SK-N-SH treated with all-trans-retinoic acid at 6 μM for 48 hours (cell line): ENCODE results near the gene ZBTB17.

Experiments used
- ATAC-seq: fragments of 200-7000 bp; cut with Tn5 transposase; 3 replicates; pipeline ENCODE4 v1.9.1; 2020; ENCODE audit warnings: mild to moderate bottlenecking, moderate library complexity
- ARNTL ChIP-seq: fragments of 450-650 bp; formaldehyde crosslinking; IDR thresholded peaks from 2 replicates; pipeline ENCODE4 v1.5.0; 2020; ENCODE audit warnings: low read depth, mild to moderate bottlenecking, moderate library complexity, borderline replicate concordance
- CREB5 ChIP-seq: fragments of 250-450 bp; sonication (Bioruptor Pico); IDR thresholded peaks from 2 replicates; pipeline ENCODE4 v1.5.1; 2020; ENCODE audit warnings: low read depth, mild to moderate bottlenecking, moderate library complexity
- CSDC2 ChIP-seq: fragments of 250-450 bp; sonication (Bioruptor Pico); IDR thresholded peaks from 2 replicates; pipeline ENCODE4 v1.5.0; 2020; ENCODE audit warnings: mild to moderate bottlenecking, moderate library complexity
- CSRNP3 ChIP-seq: fragments of 250-450 bp; sonication (Bioruptor Pico); IDR thresholded peaks from 2 replicates; pipeline ENCODE4 v1.5.1; 2021; ENCODE audit warnings: mild to moderate bottlenecking, moderate library complexity
- ESRRG ChIP-seq: fragments of 250-450 bp; sonication (Bioruptor Pico); IDR thresholded peaks from 2 replicates; pipeline ENCODE4 v1.6.1; 2021; ENCODE audit warnings: mild to moderate bottlenecking
- GLIS3 ChIP-seq: fragments of 250-450 bp; sonication (Bioruptor Pico); IDR thresholded peaks from 2 replicates; pipeline ENCODE4 v1.5.0; 2020; ENCODE audit warnings: mild to moderate bottlenecking, moderate library complexity
- ISL1 ChIP-seq: fragments of 250-450 bp; sonication (Bioruptor Pico); IDR thresholded peaks from 2 replicates; pipeline ENCODE4 v2.1.2; 2022; ENCODE audit warnings: mild to moderate bottlenecking, moderate library complexity
- OSR1 ChIP-seq: fragments of 250-450 bp; sonication (Bioruptor Pico); IDR thresholded peaks from 2 replicates; pipeline ENCODE4 v1.8.0; 2022; ENCODE audit warnings: moderate library complexity, mild to moderate bottlenecking, inconsistent platforms
- PPARA ChIP-seq: fragments of 250-450 bp; sonication (Bioruptor Pico); IDR thresholded peaks from 2 replicates; pipeline ENCODE4 v1.5.0; 2020; ENCODE audit warnings: mild to moderate bottlenecking, borderline replicate concordance
- RARB ChIP-seq: fragments of 250-450 bp; sonication (Bioruptor Pico); IDR thresholded peaks from 2 replicates; pipeline ENCODE4 v1.8.0; 2021; ENCODE audit warnings: mild to moderate bottlenecking, moderate library complexity
- SNAI2 ChIP-seq: fragments of 250-450 bp; sonication (Bioruptor Pico); IDR thresholded peaks from 2 replicates; pipeline ENCODE4 v1.5.0; 2020; ENCODE audit warnings: mild to moderate bottlenecking, moderate library complexity
- TCF4 ChIP-seq: fragments of 250-450 bp; sonication (Bioruptor Pico); IDR thresholded peaks from 2 replicates; pipeline ENCODE4 v1.8.0; 2021; ENCODE audit warnings: mild to moderate bottlenecking, moderate library complexity, borderline replicate concordance
- TOX ChIP-seq: fragments of 250-450 bp; sonication (Bioruptor Pico); IDR thresholded peaks from 2 replicates; pipeline ENCODE4 v1.8.0; 2021; ENCODE audit warnings: mild to moderate bottlenecking, moderate library complexity, borderline replicate concordance
- ZC3H10 ChIP-seq: fragments of 250-450 bp; sonication (Bioruptor Pico); IDR thresholded peaks from 2 replicates; pipeline ENCODE4 v1.5.1; 2021; ENCODE audit warnings: mild to moderate bottlenecking, moderate library complexity
- ZFP3 ChIP-seq: fragments of 250-450 bp; sonication (Bioruptor Pico); IDR thresholded peaks from 2 replicates; pipeline ENCODE4 v1.5.0; 2020; ENCODE audit warnings: mild to moderate bottlenecking, moderate library complexity
- ZNF565 ChIP-seq: fragments of 450-650 bp; formaldehyde crosslinking; conservative IDR thresholded peaks from 2 replicates; pipeline ENCODE4 v1.5.0; 2020; ENCODE audit warnings: low read depth, mild to moderate bottlenecking, moderate library complexity
- ZNF70 ChIP-seq: fragments of 450-650 bp; formaldehyde crosslinking; IDR thresholded peaks from 2 replicates; pipeline ENCODE4 v1.5.0; 2020; ENCODE audit warnings: mild to moderate bottlenecking, moderate library complexity
- ZNF8 ChIP-seq: fragments of 450-650 bp; formaldehyde crosslinking; IDR thresholded peaks from 2 replicates; pipeline ENCODE4 v1.5.0; 2020; ENCODE audit warnings: mild to moderate bottlenecking, moderate library complexity
- TF ChIP-seq, protein P1 (sequence below): fragments of 250-450 bp; sonication (Bioruptor Pico); IDR thresholded peaks from 2 replicates; pipeline ENCODE4 v1.8.0; 2020; ENCODE audit warnings: mild to moderate bottlenecking, moderate library complexity, borderline replicate concordance
- TF ChIP-seq, protein P2 (sequence below): fragments of 250-450 bp; sonication (Bioruptor Pico); IDR thresholded peaks from 2 replicates; pipeline ENCODE4 v1.5.0; 2020; ENCODE audit warnings: mild to moderate bottlenecking, moderate library complexity

Gene ZBTB17

GRCh38 chr1:15962176-15962575 is 13.7 kb downstream of the ZBTB17 start:
- ATAC-seq = no peak
- no peak for TF ChIP-seq ZNF565 (CRISPR knock-in tag)
- TF ChIP-seq, protein P1, sequence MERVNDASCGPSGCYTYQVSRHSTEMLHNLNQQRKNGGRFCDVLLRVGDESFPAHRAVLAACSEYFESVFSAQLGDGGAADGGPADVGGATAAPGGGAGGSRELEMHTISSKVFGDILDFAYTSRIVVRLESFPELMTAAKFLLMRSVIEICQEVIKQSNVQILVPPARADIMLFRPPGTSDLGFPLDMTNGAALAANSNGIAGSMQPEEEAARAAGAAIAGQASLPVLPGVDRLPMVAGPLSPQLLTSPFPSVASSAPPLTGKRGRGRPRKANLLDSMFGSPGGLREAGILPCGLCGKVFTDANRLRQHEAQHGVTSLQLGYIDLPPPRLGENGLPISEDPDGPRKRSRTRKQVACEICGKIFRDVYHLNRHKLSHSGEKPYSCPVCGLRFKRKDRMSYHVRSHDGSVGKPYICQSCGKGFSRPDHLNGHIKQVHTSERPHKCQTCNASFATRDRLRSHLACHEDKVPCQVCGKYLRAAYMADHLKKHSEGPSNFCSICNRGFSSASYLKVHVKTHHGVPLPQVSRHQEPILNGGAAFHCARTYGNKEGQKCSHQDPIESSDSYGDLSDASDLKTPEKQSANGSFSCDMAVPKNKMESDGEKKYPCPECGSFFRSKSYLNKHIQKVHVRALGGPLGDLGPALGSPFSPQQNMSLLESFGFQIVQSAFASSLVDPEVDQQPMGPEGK (CRISPR knock-in tag) = no peak
- no peak for TF ChIP-seq TOX (CRISPR knock-in tag)
- no peak for TF ChIP-seq OSR1 (CRISPR knock-in tag)
- no peak for TF ChIP-seq GLIS3 (CRISPR knock-in tag)

- ATAC-seq = no peak
- TF ChIP-seq OSR1 (CRISPR knock-in tag) = no peak
- TF ChIP-seq TOX (CRISPR knock-in tag) = no peak
- no peak for TF ChIP-seq CREB5 (CRISPR knock-in tag)
- no peak for TF ChIP-seq SNAI2 (CRISPR knock-in tag)
- TF ChIP-seq ZNF565 (CRISPR knock-in tag) = no peak
- no peak for TF ChIP-seq PPARA (CRISPR knock-in tag)
- no peak for TF ChIP-seq CSRNP3 (CRISPR knock-in tag)
- TF ChIP-seq ARNTL (CRISPR knock-in tag) = no peak
- TF ChIP-seq GLIS3 (CRISPR knock-in tag) = no peak
- TF ChIP-seq, protein P2, sequence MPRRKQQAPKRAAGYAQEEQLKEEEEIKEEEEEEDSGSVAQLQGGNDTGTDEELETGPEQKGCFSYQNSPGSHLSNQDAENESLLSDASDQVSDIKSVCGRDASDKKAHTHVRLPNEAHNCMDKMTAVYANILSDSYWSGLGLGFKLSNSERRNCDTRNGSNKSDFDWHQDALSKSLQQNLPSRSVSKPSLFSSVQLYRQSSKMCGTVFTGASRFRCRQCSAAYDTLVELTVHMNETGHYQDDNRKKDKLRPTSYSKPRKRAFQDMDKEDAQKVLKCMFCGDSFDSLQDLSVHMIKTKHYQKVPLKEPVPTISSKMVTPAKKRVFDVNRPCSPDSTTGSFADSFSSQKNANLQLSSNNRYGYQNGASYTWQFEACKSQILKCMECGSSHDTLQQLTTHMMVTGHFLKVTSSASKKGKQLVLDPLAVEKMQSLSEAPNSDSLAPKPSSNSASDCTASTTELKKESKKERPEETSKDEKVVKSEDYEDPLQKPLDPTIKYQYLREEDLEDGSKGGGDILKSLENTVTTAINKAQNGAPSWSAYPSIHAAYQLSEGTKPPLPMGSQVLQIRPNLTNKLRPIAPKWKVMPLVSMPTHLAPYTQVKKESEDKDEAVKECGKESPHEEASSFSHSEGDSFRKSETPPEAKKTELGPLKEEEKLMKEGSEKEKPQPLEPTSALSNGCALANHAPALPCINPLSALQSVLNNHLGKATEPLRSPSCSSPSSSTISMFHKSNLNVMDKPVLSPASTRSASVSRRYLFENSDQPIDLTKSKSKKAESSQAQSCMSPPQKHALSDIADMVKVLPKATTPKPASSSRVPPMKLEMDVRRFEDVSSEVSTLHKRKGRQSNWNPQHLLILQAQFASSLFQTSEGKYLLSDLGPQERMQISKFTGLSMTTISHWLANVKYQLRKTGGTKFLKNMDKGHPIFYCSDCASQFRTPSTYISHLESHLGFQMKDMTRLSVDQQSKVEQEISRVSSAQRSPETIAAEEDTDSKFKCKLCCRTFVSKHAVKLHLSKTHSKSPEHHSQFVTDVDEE = no peak
- TF ChIP-seq, protein P1 (CRISPR knock-in tag) = no peak
- no peak for TF ChIP-seq RARB (CRISPR knock-in tag)
- no peak for TF ChIP-seq TCF4 (CRISPR knock-in tag)
- TF ChIP-seq ZC3H10 (CRISPR knock-in tag) = no peak
- no peak for TF ChIP-seq ISL1
- no peak for TF ChIP-seq ZFP3 (CRISPR knock-in tag)
Measured at GRCh38 chr1:15961492-15961891, 14.4 kb downstream of the ZBTB17 start.

DNA sequence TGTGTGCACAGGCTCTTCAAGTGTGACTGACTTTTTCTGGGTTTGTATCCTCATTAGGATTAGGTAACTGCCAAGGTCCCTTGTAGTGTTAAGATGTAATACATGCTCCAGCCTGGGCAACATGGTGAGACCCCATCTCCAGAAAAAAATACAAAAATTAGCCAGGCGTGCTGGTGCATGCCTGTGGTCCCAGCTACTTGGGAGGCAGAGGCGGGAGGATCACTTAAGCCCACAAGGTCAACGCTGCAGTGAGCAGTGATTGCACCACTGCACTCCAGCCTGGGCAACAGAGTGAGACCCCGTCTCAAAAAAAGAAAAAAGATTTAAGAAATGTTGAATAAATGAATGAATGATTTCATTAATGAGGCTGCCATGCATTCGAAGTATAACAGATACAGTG is 15.1 kb downstream of the ZBTB17 start:
- no peak for ATAC-seq
- TF ChIP-seq ZNF70 (CRISPR knock-in tag) = no peak
- no peak for TF ChIP-seq SNAI2 (CRISPR knock-in tag)
- no peak for TF ChIP-seq ZC3H10 (CRISPR knock-in tag)
- TF ChIP-seq TOX (CRISPR knock-in tag) = no peak
- TF ChIP-seq TCF4 (CRISPR knock-in tag) = no peak
- TF ChIP-seq GLIS3 (CRISPR knock-in tag) = no peak
- TF ChIP-seq PPARA (CRISPR knock-in tag) = no peak
- TF ChIP-seq, protein P1 (CRISPR knock-in tag) = no peak
- no peak for TF ChIP-seq ZFP3 (CRISPR knock-in tag)
- TF ChIP-seq ZNF8 (CRISPR knock-in tag) = no peak
- no peak for TF ChIP-seq OSR1 (CRISPR knock-in tag)
- TF ChIP-seq ARNTL (CRISPR knock-in tag) = no peak
- no peak for TF ChIP-seq CSDC2
- TF ChIP-seq ESRRG (CRISPR knock-in tag) = no peak
- TF ChIP-seq ISL1 = no peak
- no peak for TF ChIP-seq CSRNP3 (CRISPR knock-in tag)
- TF ChIP-seq CREB5 (CRISPR knock-in tag) = no peak
- no peak for TF ChIP-seq RARB (CRISPR knock-in tag)
